ENCODE data around the gene CDO1.

The CDO1 gene

DNA sequence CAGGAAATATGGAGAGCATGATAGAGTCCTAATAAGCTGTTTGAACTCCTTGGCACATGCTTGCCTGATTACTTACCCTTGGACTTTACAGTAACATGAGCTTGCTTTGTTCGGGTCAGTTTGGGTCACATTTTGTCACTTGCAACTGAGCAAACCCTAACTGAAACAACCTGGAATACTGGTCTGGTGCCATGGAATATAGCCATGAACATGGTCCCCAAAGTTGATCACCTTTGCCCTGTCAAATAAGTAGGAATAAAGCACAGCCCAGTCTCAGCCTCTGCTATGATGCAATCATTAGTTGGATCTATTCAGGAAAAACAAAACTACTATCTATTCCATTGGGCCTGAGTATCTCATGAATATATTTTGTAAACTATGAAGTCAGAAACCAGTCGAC, 18.2 kb downstream of the CDO1 start:
- FAIRE-seq, result no peak
- DNase-seq (ENCODE audit: insufficient read length, low spot score), result no peak
- TF ChIP-seq POU2F2 (IDR thresholded peaks at IDR 0.05; ENCODE audit: low read depth, low read length) (no peak), POLR2AphosphoS5 (IDR thresholded peaks at IDR 0.05; ENCODE audit: low read depth, low read length) (no peak), TAF1 (IDR thresholded peaks at IDR 0.05; ENCODE audit: low read depth, low read length) (no peak), SPI1 (IDR thresholded peaks at IDR 0.05; ENCODE audit: low read depth, low read length) (no peak), POLR2A (IDR thresholded peaks at IDR 0.05; ENCODE audit: low read depth, low read length) (no peak), PAX5 (IDR thresholded peaks at IDR 0.05; ENCODE audit: insufficient read depth, low read length, severe bottlenecking) (no peak)

- no peak for FAIRE-seq
- DNase-seq (ENCODE audit: insufficient read length, low spot score), result no peak
- TF ChIP-seq SPI1 (IDR thresholded peaks at IDR 0.05; ENCODE audit: low read depth, low read length) (no peak), PAX5 (IDR thresholded peaks at IDR 0.05; ENCODE audit: insufficient read depth, low read length, severe bottlenecking) (no peak), POU2F2 (IDR thresholded peaks at IDR 0.05; ENCODE audit: low read depth, low read length) (no peak), POLR2AphosphoS5 (IDR thresholded peaks at IDR 0.05; ENCODE audit: low read depth, low read length) (no peak), TAF1 (IDR thresholded peaks at IDR 0.05; ENCODE audit: low read depth, low read length) (no peak), POLR2A (IDR thresholded peaks at IDR 0.05; ENCODE audit: low read depth, low read length) (no peak)
These were observed 19.8 kb downstream of the CDO1 start for GRCh38 chr5:115796656-115797055.

- no peak for FAIRE-seq
- no peak for DNase-seq (ENCODE audit: insufficient read length, low spot score)
- TF ChIP-seq POLR2A (IDR thresholded peaks at IDR 0.05; ENCODE audit: low read depth, low read length) (no peak), PAX5 (IDR thresholded peaks at IDR 0.05; ENCODE audit: insufficient read depth, low read length, severe bottlenecking) (no peak), POU2F2 (IDR thresholded peaks at IDR 0.05; ENCODE audit: low read depth, low read length) (no peak), TAF1 (IDR thresholded peaks at IDR 0.05; ENCODE audit: low read depth, low read length) (no peak), POLR2AphosphoS5 (IDR thresholded peaks at IDR 0.05; ENCODE audit: low read depth, low read length) (no peak), SPI1 (IDR thresholded peaks at IDR 0.05; ENCODE audit: low read depth, low read length) (no peak)
These were observed 20.8 kb downstream of the CDO1 start for GRCh38 chr5:115795700-115796099.

GRCh38 chr5:115788440-115788839, 28.0 kb downstream of the CDO1 start:
- DNase-seq (ENCODE audit: insufficient read length, low spot score) (no peak), FAIRE-seq (no peak)
- TF ChIP-seq POLR2A (IDR thresholded peaks at IDR 0.05; ENCODE audit: low read depth, low read length), result no peak
- no peak for TF ChIP-seq POLR2AphosphoS5 (IDR thresholded peaks at IDR 0.05; ENCODE audit: low read depth, low read length)
- TF ChIP-seq POU2F2 (IDR thresholded peaks at IDR 0.05; ENCODE audit: low read depth, low read length), result no peak
- TF ChIP-seq TAF1 (IDR thresholded peaks at IDR 0.05; ENCODE audit: low read depth, low read length), result no peak
- no peak for TF ChIP-seq PAX5 (IDR thresholded peaks at IDR 0.05; ENCODE audit: insufficient read depth, low read length, severe bottlenecking)
- TF ChIP-seq SPI1 (IDR thresholded peaks at IDR 0.05; ENCODE audit: low read depth, low read length), result no peak

DNA sequence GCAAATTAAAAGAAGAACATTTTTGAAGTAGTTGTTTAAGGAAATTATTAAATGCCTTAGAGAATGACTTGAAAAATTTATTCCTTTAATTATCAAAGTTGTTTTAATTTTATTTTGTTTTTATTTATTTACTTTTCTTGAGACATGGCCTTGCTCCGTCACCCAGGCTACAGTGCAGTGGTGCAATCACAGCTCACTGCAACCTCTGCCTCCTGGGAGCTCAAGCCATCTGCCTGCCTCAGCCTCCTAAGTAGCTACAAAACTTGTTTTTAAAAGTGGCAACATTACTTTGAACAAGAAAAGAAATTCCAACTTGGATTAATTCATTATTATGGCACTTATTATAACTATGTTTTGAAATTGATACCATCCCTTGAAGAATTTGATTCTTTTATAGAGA, 29.0 kb downstream of the CDO1 start:
- DNase-seq (ENCODE audit: insufficient read length, low spot score) (no peak), FAIRE-seq (no peak)

DNA sequence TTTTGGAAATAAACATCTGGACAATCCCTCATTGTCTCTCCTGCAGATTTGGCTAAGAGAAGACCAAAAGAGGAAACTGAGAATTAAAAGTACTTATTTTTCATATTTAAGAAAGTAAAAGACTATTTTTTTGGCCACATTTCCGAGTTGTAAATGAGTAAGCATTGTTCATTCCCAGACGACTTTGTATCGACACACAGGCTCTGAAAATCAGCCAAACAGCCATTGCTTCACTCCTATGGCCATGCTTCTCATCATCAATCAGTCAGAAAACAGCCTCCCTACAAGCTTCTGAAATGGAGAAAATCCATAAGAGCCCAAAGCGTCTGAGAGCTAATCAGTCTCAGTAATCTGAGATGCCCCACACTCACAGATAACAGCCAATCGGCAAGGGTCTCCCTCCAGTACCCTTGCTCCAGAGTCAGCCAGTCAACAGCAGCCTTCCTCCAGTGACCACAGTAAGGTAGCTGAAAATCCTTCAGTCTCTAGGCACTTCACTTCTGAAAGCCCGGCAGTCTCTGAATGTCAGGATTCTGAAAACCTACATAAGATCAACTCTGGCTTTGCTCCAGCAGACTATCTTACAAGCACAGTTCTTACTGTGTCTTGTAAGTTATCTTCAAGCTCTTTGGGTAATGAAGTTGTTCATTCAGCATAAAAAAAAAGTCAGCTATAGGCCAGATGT, 30.9 kb downstream of the CDO1 start:
- no peak for TF ChIP-seq POU2F2 (IDR thresholded peaks at IDR 0.05; ENCODE audit: low read depth, low read length)
- TF ChIP-seq POLR2AphosphoS5 (IDR thresholded peaks at IDR 0.05; ENCODE audit: low read depth, low read length), result no peak
- TF ChIP-seq PAX5 (IDR thresholded peaks at IDR 0.05; ENCODE audit: insufficient read depth, low read length, severe bottlenecking), result no peak
- no peak for DNase-seq (ENCODE audit: insufficient read length, low spot score)
- no peak for FAIRE-seq

More for the DNA sequence above, 29.0 kb downstream of the CDO1 start:
- TF ChIP-seq POLR2A (IDR thresholded peaks at IDR 0.05; ENCODE audit: low read depth, low read length) (no peak), TAF1 (IDR thresholded peaks at IDR 0.05; ENCODE audit: low read depth, low read length) (no peak), POU2F2 (IDR thresholded peaks at IDR 0.05; ENCODE audit: low read depth, low read length) (no peak), SPI1 (IDR thresholded peaks at IDR 0.05; ENCODE audit: low read depth, low read length) (no peak), PAX5 (IDR thresholded peaks at IDR 0.05; ENCODE audit: insufficient read depth, low read length, severe bottlenecking) (no peak), POLR2AphosphoS5 (IDR thresholded peaks at IDR 0.05; ENCODE audit: low read depth, low read length) (no peak)

GRCh38 chr5:115778417-115778816, 38.0 kb downstream of the CDO1 start:
- TF ChIP-seq POLR2AphosphoS5 (IDR thresholded peaks at IDR 0.05; ENCODE audit: low read depth, low read length) (no peak), TAF1 (IDR thresholded peaks at IDR 0.05; ENCODE audit: low read depth, low read length) (no peak), POU2F2 (IDR thresholded peaks at IDR 0.05; ENCODE audit: low read depth, low read length) (no peak), POLR2A (IDR thresholded peaks at IDR 0.05; ENCODE audit: low read depth, low read length) (no peak), SPI1 (IDR thresholded peaks at IDR 0.05; ENCODE audit: low read depth, low read length) (no peak)
- DNase-seq (ENCODE audit: insufficient read length, low spot score) (no peak), FAIRE-seq (no peak)

- TF ChIP-seq SPI1 (IDR thresholded peaks at IDR 0.05; ENCODE audit: low read depth, low read length) (no peak), POLR2A (IDR thresholded peaks at IDR 0.05; ENCODE audit: low read depth, low read length) (no peak), PAX5 (IDR thresholded peaks at IDR 0.05; ENCODE audit: insufficient read depth, low read length, severe bottlenecking) (no peak), POLR2AphosphoS5 (IDR thresholded peaks at IDR 0.05; ENCODE audit: low read depth, low read length) (no peak), TAF1 (IDR thresholded peaks at IDR 0.05; ENCODE audit: low read depth, low read length) (no peak), POU2F2 (IDR thresholded peaks at IDR 0.05; ENCODE audit: low read depth, low read length) (no peak)
- DNase-seq (ENCODE audit: insufficient read length, low spot score), result no peak
- no peak for FAIRE-seq
These were observed 39.5 kb downstream of the CDO1 start for GRCh38 chr5:115776989-115777388.

GRCh38 chr5:115775999-115776398, 40.5 kb downstream of the CDO1 start:
- FAIRE-seq, result no peak

GRCh38 chr5:115774684-115775083, 41.8 kb downstream of the CDO1 start:
- DNase-seq (ENCODE audit: insufficient read length, low spot score), result no peak
- TF ChIP-seq POLR2A (IDR thresholded peaks at IDR 0.05; ENCODE audit: low read depth, low read length) (no peak), POU2F2 (IDR thresholded peaks at IDR 0.05; ENCODE audit: low read depth, low read length) (no peak), PAX5 (IDR thresholded peaks at IDR 0.05; ENCODE audit: insufficient read depth, low read length, severe bottlenecking) (no peak), POLR2AphosphoS5 (IDR thresholded peaks at IDR 0.05; ENCODE audit: low read depth, low read length) (no peak), TAF1 (IDR thresholded peaks at IDR 0.05; ENCODE audit: low read depth, low read length) (no peak), SPI1 (IDR thresholded peaks at IDR 0.05; ENCODE audit: low read depth, low read length) (no peak)
- no peak for FAIRE-seq

More at GRCh38 chr5:115775999-115776398, 40.5 kb downstream of the CDO1 start:
- TF ChIP-seq PAX5 (IDR thresholded peaks at IDR 0.05; ENCODE audit: insufficient read depth, low read length, severe bottlenecking) (no peak), POU2F2 (IDR thresholded peaks at IDR 0.05; ENCODE audit: low read depth, low read length) (no peak), SPI1 (IDR thresholded peaks at IDR 0.05; ENCODE audit: low read depth, low read length) (no peak), TAF1 (IDR thresholded peaks at IDR 0.05; ENCODE audit: low read depth, low read length) (no peak), POLR2AphosphoS5 (IDR thresholded peaks at IDR 0.05; ENCODE audit: low read depth, low read length) (no peak), POLR2A (IDR thresholded peaks at IDR 0.05; ENCODE audit: low read depth, low read length) (no peak)
- DNase-seq (ENCODE audit: insufficient read length, low spot score), result no peak

Data from GM12891 (cell line).